Endothelial cell (in vitro differentiated cells): Measurements from ENCODE around the gene SAFB2. TPM values are rescaled to one million over a fixed set of nuclear protein-coding genes. Genes with fewer than 3 reads are reported as not detected.
A peak's percentile ranks its signal among the peaks of the same experiment; 100 is the strongest.

ENCODE experiments used
- DNase-seq: peaks from one replicate; pipeline ENCODE4 v3.0.0; 2021; ENCODE audit warnings: low spot score
- H3K27ac Mint-ChIP-seq: one replicate; pipeline ENCODE4 v1.8.0; 2021; ENCODE audit warnings: mixed read lengths, inconsistent platforms; ENCODE audit not compliant: unreplicated experiment
- H3K27me3 Mint-ChIP-seq: one replicate; pipeline ENCODE4 v1.8.0; 2021; ENCODE audit warnings: mild to moderate bottlenecking, moderate library complexity, mixed read lengths, inconsistent platforms; ENCODE audit not compliant: unreplicated experiment
- H3K36me3 Mint-ChIP-seq: one replicate; pipeline ENCODE4 v1.8.0; 2021; ENCODE audit warnings: mild to moderate bottlenecking, low read depth, mixed read lengths, inconsistent platforms; ENCODE audit not compliant: unreplicated experiment
- H3K4me1 Mint-ChIP-seq: one replicate; pipeline ENCODE4 v1.8.0; 2021; ENCODE audit warnings: mild to moderate bottlenecking, mixed read lengths, inconsistent platforms; ENCODE audit not compliant: unreplicated experiment
- H3K4me3 Mint-ChIP-seq: one replicate; pipeline ENCODE4 v1.8.0; 2021; ENCODE audit warnings: mild to moderate bottlenecking, mixed read lengths, inconsistent platforms; ENCODE audit not compliant: unreplicated experiment
- H3K9me3 Mint-ChIP-seq: one replicate; pipeline ENCODE4 v1.8.0; 2021; ENCODE audit warnings: mixed read lengths, inconsistent platforms; ENCODE audit not compliant: unreplicated experiment
- total RNA-seq: library from RNA; stranded (reverse); fragmentation: NEBNext Ultra II Directional; extraction: Animal tissue kit (Norgen Biotek cat#: 25700); gene quantifications from one replicate; pipeline ENCODE4 v1.2.1, GENCODE V29; 2021; ENCODE audit not compliant: unreplicated experiment
- TF ChIP-seq, protein P1 (sequence below): fragments of 200-600 bp; sonication (generic); IDR thresholded peaks from one replicate; pipeline ENCODE4 v1.5.0; 2021; ENCODE audit warnings: antibody characterized with exemption; ENCODE audit not compliant: unreplicated experiment

SAFB2 gene
- total RNA-seq, 1 donor from 2014 or later: 85.5 TPM

DNA sequence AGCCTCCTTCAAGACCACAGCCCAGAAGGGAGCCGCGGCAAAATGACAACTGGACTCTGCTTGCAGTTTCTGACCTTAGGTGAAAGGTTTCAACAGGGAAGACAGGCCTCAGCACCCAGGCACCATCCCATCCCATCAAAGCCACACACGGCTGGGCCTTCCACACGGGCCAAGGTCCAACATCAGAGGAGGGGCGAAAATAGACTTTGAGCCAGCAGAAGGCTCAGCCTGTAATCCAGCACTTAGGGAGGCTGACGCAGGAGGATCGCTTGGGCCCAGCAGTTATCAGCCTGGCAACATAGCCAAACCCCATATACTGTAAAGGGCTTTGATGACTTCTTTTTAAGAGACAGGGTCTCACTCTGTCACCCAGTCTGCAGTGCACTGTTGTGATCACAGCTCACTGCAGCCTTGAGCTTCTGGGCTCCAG, 28.0 kb downstream of the SAFB2 start:
- H3K27me3 Mint-ChIP-seq: peaks cover 4% of the 10 kb centered on the region
- no peaks in the 10 kb centered on the region for H3K9me3 Mint-ChIP-seq
- no peak for DNase-seq
- no peaks in the 10 kb centered on the region for H3K4me1 Mint-ChIP-seq
- TF ChIP-seq, protein P1, sequence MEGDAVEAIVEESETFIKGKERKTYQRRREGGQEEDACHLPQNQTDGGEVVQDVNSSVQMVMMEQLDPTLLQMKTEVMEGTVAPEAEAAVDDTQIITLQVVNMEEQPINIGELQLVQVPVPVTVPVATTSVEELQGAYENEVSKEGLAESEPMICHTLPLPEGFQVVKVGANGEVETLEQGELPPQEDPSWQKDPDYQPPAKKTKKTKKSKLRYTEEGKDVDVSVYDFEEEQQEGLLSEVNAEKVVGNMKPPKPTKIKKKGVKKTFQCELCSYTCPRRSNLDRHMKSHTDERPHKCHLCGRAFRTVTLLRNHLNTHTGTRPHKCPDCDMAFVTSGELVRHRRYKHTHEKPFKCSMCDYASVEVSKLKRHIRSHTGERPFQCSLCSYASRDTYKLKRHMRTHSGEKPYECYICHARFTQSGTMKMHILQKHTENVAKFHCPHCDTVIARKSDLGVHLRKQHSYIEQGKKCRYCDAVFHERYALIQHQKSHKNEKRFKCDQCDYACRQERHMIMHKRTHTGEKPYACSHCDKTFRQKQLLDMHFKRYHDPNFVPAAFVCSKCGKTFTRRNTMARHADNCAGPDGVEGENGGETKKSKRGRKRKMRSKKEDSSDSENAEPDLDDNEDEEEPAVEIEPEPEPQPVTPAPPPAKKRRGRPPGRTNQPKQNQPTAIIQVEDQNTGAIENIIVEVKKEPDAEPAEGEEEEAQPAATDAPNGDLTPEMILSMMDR: no peak
- peak overlapping the region; percentile 51 for H3K4me3 Mint-ChIP-seq
- peaks cover 44% of the 10 kb centered on the region for H3K36me3 Mint-ChIP-seq
- H3K27ac Mint-ChIP-seq: no peak overlapping the region

DNA sequence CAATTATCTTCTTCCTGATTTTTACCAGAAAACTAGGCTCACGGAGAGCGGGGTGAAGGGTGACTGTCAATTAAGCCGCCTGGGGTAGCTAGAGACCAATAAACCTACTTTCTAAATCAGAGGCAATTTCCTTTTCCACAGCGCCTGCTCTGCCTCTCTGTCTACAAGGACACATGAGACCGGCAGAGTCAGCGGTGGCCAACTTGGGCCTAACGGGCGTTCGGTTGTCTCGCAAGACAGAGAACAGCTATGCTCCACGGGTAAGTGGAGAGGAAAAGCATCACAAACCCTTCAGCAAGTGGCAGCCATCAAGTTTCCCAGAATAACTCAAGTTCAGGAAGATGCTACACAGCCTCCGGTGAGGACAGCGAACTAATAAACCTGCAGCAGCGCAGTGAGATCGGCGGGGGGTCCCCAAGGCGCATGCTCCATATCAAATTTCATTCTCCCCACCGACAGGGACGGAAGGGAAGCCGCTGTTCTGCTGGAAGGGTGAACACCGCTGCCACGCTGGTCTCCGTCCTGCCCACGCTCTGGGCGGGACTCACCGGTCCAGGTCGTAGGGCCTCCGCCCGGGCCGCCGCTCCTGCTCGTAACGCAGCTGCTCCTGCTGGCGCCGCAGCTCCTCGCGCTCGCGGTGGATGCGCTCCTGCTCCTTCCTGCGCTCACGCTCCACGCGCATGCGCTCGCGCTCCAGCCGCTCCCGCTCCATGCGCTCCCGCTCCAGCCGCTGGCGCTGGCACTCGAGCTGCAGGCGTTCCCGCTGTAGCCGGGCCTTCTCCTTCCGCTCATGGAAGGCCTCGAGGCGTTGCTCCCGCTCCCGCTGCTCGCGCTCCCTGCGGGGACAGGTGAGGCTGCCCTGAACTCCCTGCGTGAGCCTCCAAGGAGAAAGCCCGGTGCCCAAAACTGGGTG, 29.0 kb downstream of the SAFB2 start:
- TF ChIP-seq, protein P1: no peak
- DNase-seq: no peak
- peaks cover 3% of the 10 kb centered on the region for H3K27me3 Mint-ChIP-seq
- H3K27ac Mint-ChIP-seq: no peak overlapping the region
- H3K36me3 Mint-ChIP-seq: peaks cover 41% of the 10 kb centered on the region
- peak overlapping the region; percentile 60 for H3K4me3 Mint-ChIP-seq
- H3K4me1 Mint-ChIP-seq: no peaks in the 10 kb centered on the region
- H3K9me3 Mint-ChIP-seq: no peaks in the 10 kb centered on the region

DNA sequence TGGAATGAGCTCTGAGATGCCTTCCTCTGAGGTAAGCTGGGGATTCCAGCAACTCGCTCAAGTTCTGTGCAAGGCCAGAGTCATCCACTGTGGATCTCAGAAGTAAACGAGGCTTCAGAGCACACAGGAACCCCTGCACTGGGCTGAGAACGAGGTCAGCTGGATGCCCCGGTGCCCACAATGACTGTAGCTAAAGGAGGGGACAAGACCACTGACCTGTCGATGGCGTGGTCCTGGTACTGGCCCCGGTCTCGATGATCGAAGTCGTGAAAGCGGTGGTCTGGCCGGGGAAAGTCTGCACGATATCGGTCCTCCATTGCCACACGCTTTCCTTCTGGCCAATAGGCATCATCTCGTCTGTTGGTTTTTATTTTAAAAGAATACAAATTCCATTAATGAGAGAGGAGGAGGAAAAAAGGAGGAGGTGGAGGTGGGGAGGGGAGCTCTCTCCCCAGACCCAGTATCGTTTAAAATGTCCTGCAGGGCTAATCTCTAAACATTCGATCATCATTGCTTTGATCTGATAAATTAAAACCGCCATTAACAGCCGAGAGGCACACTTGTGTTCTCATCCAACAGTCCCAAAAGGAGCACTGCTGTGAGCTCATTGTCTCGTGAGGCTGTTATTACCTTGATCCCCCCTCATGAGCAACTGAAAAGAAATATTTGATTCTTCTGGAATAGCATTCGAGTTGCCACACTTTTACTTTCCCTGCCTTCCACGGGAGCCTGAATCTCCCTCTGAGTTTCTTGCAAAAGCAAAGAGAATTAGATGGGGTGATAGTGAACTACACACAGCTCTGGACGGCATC, 29.8 kb downstream of the SAFB2 start:
- Mint-ChIP-seq H3K36me3 (peaks cover 50% of the 10 kb centered on the region), H3K27me3 (peaks cover 3% of the 10 kb centered on the region), H3K9me3 (no peaks in the 10 kb centered on the region), H3K4me1 (no peaks in the 10 kb centered on the region), H3K4me3 (peak overlapping the region; percentile 60), H3K27ac (no peak overlapping the region)
- TF ChIP-seq, protein P1: no peak
- DNase-seq: no peak

DNA sequence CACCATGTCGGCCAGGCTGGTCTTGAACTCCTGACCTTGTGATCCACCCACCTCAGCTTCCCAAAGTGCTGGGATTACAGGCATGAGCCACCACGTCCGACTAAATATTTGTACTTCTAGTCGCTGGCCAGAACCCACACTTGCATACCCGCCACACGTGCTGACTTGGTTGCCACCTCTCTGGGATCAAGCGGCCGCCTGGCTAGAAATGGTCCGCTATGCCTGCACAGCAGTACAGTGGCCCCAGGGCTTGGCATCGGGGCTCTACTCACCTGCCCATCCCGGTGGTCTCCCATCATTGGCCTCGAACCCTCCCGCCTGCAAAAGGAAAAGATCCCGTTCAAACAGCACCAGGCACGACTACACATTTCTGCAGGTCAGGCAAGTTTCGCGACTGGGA, 31.1 kb downstream of the SAFB2 start:
- Mint-ChIP-seq H3K9me3 (no peaks in the 10 kb centered on the region), H3K4me1 (peaks cover 2% of the 10 kb centered on the region), H3K27ac (no peak overlapping the region), H3K27me3 (peaks cover 3% of the 10 kb centered on the region), H3K36me3 (peaks cover 50% of the 10 kb centered on the region), H3K4me3 (no peak overlapping the region)
- DNase-seq: no peak
- TF ChIP-seq, protein P1: no peak
